ENCODE results near the gene TCFL5. TPM values are rescaled to one million over a fixed set of nuclear protein-coding genes. Genes with fewer than 3 reads are reported as not detected.

TCFL5 gene
- total and polyA plus RNA-seq, 2 donors (not counting 3 experiments of a cell fraction or from before 2014, with no cell fraction given) = 4.4 to 11.1 TPM

DNA sequence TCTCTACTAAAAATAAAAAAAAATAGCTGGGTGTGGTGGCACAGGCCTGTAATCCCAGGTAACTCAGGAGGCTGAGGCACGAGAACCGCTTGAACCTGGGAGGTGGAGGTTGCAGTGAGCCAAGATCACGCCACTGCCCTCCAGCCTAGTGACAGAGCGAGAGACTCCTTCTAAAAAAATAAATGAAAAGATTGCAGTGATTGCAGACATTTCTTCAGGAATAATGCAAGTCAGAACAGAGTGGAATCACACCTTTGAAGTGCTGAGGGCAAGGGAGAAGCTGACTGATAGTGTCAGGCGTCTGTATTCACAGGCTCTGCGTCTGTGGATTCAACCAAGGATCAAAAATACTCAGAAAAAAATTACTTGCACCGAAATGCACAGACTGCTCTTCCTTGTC lies 2.6 kb upstream of the TCFL5 start:
- Histone ChIP-seq H3K4me1 (ENCODE audit: control insufficient read depth, extremely low read depth, insufficient read depth, low read length) (peaks cover 10% of the 10 kb centered on the region), H3K4me2 (ENCODE audit: insufficient read depth, low read length) (no peak overlapping the region), H3K79me2 (ENCODE audit: control insufficient read depth, insufficient read depth, low read length) (peaks cover 14% of the 10 kb centered on the region), H3K36me3 (ENCODE audit: control insufficient read depth in 2 of 2, extremely low read depth in 1 of 2, insufficient read depth in 2 of 2, low read length in 2 of 2) (no peaks in the 10 kb centered on the region), H3K27me3 (ENCODE audit: control insufficient read depth in 2 of 2, insufficient read depth in 2 of 2, low read length in 2 of 2) (peaks cover 0 to 3% of the 10 kb centered on the region in 2 experiments), H3K27ac (ENCODE audit: insufficient read depth, low read depth, low read length) (no peak overlapping the region), H3K9me1 (replicated peaks; ENCODE audit: control insufficient read depth, extremely low read depth, insufficient read depth, low read length) (no peaks in the 10 kb centered on the region), H3K9me3 (replicated peaks; ENCODE audit: control insufficient read depth, insufficient read depth, low read length) (no peaks in the 10 kb centered on the region), H3K4me3 (replicated peaks in 1 of 3; ENCODE audit: insufficient read depth in 1 of 3, low read depth in 1 of 3, low read length in 3 of 3) (no peak overlapping the region), H4K20me1 (replicated peaks; ENCODE audit: control insufficient read depth, extremely low read depth, insufficient read depth, low read length) (no peaks in the 10 kb centered on the region), H2AFZ (ENCODE audit: low read depth, low read length) (no peak overlapping the region), H3K9ac (replicated peaks; ENCODE audit: extremely low read depth, insufficient read depth, low read length) (no peak overlapping the region)
- TF ChIP-seq, protein P1, sequence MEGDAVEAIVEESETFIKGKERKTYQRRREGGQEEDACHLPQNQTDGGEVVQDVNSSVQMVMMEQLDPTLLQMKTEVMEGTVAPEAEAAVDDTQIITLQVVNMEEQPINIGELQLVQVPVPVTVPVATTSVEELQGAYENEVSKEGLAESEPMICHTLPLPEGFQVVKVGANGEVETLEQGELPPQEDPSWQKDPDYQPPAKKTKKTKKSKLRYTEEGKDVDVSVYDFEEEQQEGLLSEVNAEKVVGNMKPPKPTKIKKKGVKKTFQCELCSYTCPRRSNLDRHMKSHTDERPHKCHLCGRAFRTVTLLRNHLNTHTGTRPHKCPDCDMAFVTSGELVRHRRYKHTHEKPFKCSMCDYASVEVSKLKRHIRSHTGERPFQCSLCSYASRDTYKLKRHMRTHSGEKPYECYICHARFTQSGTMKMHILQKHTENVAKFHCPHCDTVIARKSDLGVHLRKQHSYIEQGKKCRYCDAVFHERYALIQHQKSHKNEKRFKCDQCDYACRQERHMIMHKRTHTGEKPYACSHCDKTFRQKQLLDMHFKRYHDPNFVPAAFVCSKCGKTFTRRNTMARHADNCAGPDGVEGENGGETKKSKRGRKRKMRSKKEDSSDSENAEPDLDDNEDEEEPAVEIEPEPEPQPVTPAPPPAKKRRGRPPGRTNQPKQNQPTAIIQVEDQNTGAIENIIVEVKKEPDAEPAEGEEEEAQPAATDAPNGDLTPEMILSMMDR (IDR thresholded peaks at IDR 0.05; ENCODE audit: extremely low read depth in 1 of 2, insufficient read depth in 1 of 2, low read depth in 1 of 2, low read length in 2 of 2) = no peak
- no peak for TF ChIP-seq POLR2A (IDR thresholded peaks at IDR 0.05; ENCODE audit: low read depth, low read length)
- no peak for TF ChIP-seq GATA2 (IDR thresholded peaks at IDR 0.05; ENCODE audit: insufficient read depth, insufficient read length, low read depth, low read length)
- TF ChIP-seq FOS (IDR thresholded peaks at IDR 0.05; ENCODE audit: borderline replicate concordance, insufficient read depth, low read length) = no peak
- TF ChIP-seq, protein P2, sequence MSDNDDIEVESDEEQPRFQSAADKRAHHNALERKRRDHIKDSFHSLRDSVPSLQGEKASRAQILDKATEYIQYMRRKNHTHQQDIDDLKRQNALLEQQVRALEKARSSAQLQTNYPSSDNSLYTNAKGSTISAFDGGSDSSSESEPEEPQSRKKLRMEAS (IDR thresholded peaks at IDR 0.05; ENCODE audit: insufficient read depth, insufficient read length) = no peak
- TF ChIP-seq MYC (IDR thresholded peaks at IDR 0.05; ENCODE audit: low read depth, low read length) = no peak
- no peak for TF ChIP-seq POLR2AphosphoS5 (IDR thresholded peaks at IDR 0.05; ENCODE audit: insufficient read depth, low read depth, low read length)
- TF ChIP-seq EZH2 (IDR thresholded peaks at IDR 0.05; ENCODE audit: borderline replicate concordance, low read depth, low read length, severe bottlenecking) = no peak
- no peak for TF ChIP-seq JUN (IDR thresholded peaks at IDR 0.05; ENCODE audit: borderline replicate concordance, insufficient read depth, insufficient read length, low read depth)
- no TSS peak for BruUV-seq (replicated peaks)
- intact Hi-C loops (cut with micrococcal nuclease) = no loop called here
- POLR2A ChIA-PET = no interaction called here
- CTCF ChIA-PET = interaction anchor here (1.1 to 1.2 kb wide), 2 partner anchors 8 to 11 kb away, joined by 3 read pairs; no protein-coding TSS in a partner anchor
- DNase-seq (ENCODE audit: low read depth, low spot score) (no peak), FAIRE-seq (no peak)
- dilution Hi-C loops (cut with MboI; ENCODE audit: extremely low pct_ligation_motif_present, low sequenced_read_pairs) = no loop called here

Measured in endothelial cell of umbilical vein (primary cell).